BE2C (cell line): ENCODE results near the gene RPE65.
"Not testable (repeated sequence)": the region's sequence is repeated elsewhere in the genome, so short reads cannot be mapped to it uniquely, and the experiment has no call there.

ENCODE experiments used
- DNase-seq: peaks from one replicate; pipeline ENCODE4 v3.0.0-alpha.2; 2020
- H3K27me3 ChIP-seq: fragments of 250-450 bp; sonication (Bioruptor Pico); 2 replicates; pipeline ENCODE4 v1.5.1; 2020; ENCODE audit warnings: mild to moderate bottlenecking
- H3K36me3 ChIP-seq: fragments of 250-450 bp; sonication (Bioruptor Pico); 2 replicates; pipeline ENCODE4 v1.5.1; 2020; ENCODE audit warnings: mild to moderate bottlenecking
- H3K4me1 ChIP-seq: fragments of 250-450 bp; sonication (Bioruptor Pico); 2 replicates; pipeline ENCODE4 v1.5.1; 2020
- H3K4me3 ChIP-seq: 2 replicates; pipeline ENCODE4 v1.5.1; 2011; ENCODE audit warnings: low read depth, low read length
- H3K9me3 ChIP-seq: fragments of 250-450 bp; sonication (Bioruptor Pico); 2 replicates; pipeline ENCODE4 v1.5.1; 2020
- TF ChIP-seq, protein P1 (sequence below): IDR thresholded peaks from 2 replicates; pipeline ENCODE4 v1.5.1; 2012; ENCODE audit warnings: mild to moderate bottlenecking, low read depth, low read length

The RPE65 gene

DNA sequence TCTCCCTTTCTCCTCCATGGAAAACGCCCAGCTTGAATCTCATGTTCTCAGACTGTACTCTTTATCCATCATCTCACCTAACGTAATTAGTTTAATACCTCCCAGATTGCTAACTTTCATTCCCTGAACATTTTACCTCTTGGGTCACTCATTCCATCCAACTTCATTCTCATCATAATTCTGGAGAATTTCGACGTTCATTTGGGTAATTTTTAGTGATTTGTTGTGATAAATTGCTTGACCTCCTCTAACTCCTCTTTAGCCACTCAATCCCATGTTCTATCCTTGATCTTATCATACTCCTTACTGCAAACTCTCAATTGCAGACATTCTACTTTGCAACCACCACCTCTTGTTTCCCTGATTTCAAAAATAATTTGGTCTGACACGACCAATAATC lies 28.4 kb downstream of the RPE65 start:
- TF ChIP-seq, protein P1, sequence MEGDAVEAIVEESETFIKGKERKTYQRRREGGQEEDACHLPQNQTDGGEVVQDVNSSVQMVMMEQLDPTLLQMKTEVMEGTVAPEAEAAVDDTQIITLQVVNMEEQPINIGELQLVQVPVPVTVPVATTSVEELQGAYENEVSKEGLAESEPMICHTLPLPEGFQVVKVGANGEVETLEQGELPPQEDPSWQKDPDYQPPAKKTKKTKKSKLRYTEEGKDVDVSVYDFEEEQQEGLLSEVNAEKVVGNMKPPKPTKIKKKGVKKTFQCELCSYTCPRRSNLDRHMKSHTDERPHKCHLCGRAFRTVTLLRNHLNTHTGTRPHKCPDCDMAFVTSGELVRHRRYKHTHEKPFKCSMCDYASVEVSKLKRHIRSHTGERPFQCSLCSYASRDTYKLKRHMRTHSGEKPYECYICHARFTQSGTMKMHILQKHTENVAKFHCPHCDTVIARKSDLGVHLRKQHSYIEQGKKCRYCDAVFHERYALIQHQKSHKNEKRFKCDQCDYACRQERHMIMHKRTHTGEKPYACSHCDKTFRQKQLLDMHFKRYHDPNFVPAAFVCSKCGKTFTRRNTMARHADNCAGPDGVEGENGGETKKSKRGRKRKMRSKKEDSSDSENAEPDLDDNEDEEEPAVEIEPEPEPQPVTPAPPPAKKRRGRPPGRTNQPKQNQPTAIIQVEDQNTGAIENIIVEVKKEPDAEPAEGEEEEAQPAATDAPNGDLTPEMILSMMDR, result no peak
- H3K4me1 ChIP-seq, result no peaks in the 10 kb centered on the region
- no peaks in the 10 kb centered on the region for H3K27me3 ChIP-seq
- H3K9me3 ChIP-seq, result no peaks in the 10 kb centered on the region
- no peak for DNase-seq
- H3K4me3 ChIP-seq, result no peak overlapping the region
- H3K36me3 ChIP-seq, result no peaks in the 10 kb centered on the region

DNA sequence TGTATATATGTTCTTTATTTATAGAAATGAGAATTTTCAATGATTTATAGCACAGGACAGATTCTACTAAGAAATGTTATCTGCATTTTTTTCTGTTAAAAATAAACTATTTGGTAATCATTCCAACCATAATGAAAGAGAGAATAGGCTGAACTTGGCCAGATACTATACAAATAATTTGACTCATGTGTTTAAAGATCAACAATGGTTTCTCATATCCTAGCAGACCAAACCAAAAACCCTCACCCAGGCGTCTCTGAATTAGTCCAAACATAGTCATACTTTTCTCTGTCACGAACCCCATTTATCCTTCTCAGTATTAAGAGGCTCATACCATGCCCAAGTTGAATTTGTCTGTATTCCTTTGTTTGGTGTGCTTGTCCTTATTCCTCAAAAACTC lies 40.3 kb downstream of the RPE65 start:
- TF ChIP-seq, protein P1, result no peak
- no peak for DNase-seq

DNA sequence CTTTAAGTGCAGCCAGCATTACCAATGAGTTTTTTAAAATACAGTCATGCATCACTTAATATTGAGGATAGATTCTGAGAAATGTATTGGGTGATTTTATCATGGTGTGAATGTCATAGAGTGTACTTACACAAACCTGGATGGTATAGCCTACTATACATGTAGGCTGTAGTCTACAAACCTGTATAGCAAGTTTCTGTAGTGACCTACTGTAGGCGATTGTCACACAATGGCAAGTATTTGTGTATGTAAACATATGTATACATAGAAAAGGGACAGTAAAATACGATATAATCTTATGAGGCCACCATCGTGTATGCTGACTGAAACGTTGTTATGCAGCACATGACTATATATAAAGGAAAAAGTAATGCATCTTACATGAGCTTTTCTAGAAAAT lies 48.2 kb downstream of the RPE65 start:
- no peak overlapping the region for H3K4me3 ChIP-seq
- no peaks in the 10 kb centered on the region for H3K4me1 ChIP-seq
- no peaks in the 10 kb centered on the region for H3K36me3 ChIP-seq
- DNase-seq, result no peak
- TF ChIP-seq, protein P1, result no peak
- no peaks in the 10 kb centered on the region for H3K9me3 ChIP-seq
- H3K27me3 ChIP-seq, result no peaks in the 10 kb centered on the region

More for the DNA sequence above, 40.3 kb downstream of the RPE65 start:
- no peak overlapping the region for H3K4me3 ChIP-seq
- H3K27me3 ChIP-seq, result no peaks in the 10 kb centered on the region
- H3K4me1 ChIP-seq, result no peaks in the 10 kb centered on the region
- H3K9me3 ChIP-seq, result no peaks in the 10 kb centered on the region
- no peaks in the 10 kb centered on the region for H3K36me3 ChIP-seq

DNA sequence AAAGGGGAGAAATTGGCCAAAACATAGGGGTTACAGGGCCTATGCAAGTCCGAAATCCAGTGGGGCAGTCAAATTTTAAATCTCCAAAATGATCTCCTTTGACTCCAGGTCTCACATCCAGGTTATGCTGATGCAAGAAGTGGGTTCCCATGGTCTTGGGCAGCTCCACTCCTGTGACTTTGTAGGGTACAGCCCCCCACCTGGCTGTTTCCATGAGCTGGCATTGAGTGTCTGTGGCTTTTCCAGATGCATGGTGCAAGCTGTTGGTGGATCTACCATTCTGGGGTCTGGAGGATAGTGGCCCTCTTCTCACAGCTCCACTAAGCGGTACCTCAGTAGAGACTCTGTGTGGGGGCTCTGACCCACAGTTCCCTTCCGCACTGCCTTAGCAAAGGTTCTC lies 54.2 kb downstream of the RPE65 start:
- DNase-seq, H3K9me3 ChIP-seq, H3K27me3 ChIP-seq, H3K4me1 ChIP-seq, H3K36me3 ChIP-seq, H3K4me3 ChIP-seq: not testable (repeated sequence)

DNA sequence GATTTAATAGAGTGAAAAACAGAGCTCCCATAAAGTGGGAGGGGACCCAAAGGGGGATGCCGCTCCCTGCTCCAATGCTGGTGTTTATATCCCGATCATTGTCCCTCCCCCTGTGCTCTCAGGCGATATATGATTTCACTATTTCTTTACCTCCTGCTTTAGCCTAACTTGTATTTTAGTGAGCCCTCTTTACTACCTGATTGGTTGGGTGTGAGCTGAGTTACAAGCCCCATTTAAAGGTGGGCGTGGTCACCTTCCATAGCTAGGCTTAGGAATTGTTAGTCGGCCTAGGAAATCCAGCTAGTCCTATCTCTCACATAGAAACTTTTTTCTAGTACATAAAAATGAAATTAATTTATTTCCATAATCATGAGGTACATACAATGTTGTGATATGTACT lies 57.3 kb downstream of the RPE65 start:
- not testable (repeated sequence) for H3K27me3 ChIP-seq, H3K9me3 ChIP-seq, H3K36me3 ChIP-seq, DNase-seq, H3K4me3 ChIP-seq, H3K4me1 ChIP-seq

DNA sequence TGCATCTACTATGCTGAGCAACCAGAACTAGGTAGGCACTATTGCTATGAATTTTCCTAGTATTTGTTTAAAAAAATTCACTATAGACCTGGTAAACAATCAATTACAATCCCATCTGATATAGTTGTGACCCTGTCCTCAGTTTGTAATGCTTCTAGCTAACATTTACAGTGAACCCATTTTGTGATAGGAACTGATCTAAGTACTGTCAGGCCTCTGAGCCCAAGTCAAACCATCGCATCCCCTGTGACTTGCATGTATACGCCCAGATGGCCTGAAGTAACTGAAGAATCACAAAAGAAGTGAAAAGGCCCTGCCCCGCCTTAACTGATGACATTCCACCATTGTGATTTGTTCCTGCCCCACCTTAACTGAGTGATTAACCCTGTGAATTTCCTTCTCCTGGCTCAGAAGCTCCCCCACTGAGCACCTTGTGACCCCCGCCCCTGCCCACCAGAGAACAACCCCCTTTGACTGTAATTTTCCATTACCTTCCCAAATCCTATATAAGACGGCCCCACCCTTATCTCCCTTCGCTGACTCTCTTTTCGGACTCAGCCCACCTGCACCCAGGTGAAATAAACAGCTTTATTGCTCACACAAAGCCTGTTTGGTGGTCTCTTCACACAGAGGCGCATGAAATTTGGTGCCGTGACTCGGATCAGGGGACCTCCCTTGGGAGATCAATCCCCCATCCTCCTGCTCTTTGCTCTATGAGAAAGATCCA lies 63.8 kb downstream of the RPE65 start:
- not testable (repeated sequence) for DNase-seq, H3K4me1 ChIP-seq, H3K9me3 ChIP-seq, H3K4me3 ChIP-seq, H3K27me3 ChIP-seq, H3K36me3 ChIP-seq

DNA sequence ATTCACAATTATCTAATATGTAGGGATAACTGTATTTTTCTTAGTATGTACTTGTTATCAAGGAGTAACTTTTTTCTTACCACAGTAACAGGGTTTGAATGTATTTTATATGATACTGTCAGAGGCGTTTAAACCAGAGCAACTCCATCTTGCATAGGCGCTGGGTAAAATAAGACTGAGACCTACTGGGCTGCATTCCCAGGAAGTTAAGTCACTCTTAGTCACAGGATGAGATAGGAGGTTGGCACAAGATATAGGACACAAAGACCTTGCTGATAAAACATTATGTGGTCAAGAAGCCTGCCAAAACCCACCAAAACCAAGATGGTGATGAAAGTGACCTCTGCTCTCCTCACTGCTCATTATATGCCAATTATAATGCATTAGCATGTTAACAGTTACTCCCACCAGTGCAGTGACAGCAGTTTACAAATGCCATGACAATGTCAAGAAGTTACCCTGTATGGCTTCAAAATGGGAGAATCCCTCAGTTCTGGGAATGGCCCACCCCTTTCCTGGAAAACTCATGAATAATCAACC lies 64.8 kb downstream of the RPE65 start:
- Histone ChIP-seq H3K4me3 (no peak overlapping the region), H3K36me3 (no peaks in the 10 kb centered on the region), H3K9me3 (no peaks in the 10 kb centered on the region), H3K4me1 (no peaks in the 10 kb centered on the region), H3K27me3 (no peaks in the 10 kb centered on the region)
- no peak for DNase-seq
- TF ChIP-seq, protein P1, result no peak
